GM12878 (cell line): ENCODE data around the gene SULT1A1. TPM values are rescaled to one million over a fixed set of nuclear protein-coding genes. Genes with fewer than 3 reads are reported as not detected.
A peak's percentile ranks its signal among the peaks of the same experiment; 100 is the strongest.
"Not testable (repeated sequence)": the region's sequence is repeated elsewhere in the genome, so short reads cannot be mapped to it uniquely, and the experiment has no call there.

Experiments used
- ATAC-seq: fragments of 200-7000 bp; cut with Tn5 transposase; 3 replicates; pipeline ENCODE4 v1.9.1; 2020; ENCODE audit warnings: mild to moderate bottlenecking, moderate library complexity
- BruUV-seq: library from RNA; stranded (reverse); fragments of 400-500 nt; replicated peaks from 2 replicates; lab custom pipeline; 2021; lab: Mats Ljungman, UMichigan
- CTCF ChIA-PET: fragments of 300-600 bp; sonication (Branson Sonifier 250); formaldehyde crosslinking; extraction: SDS; loops from one replicate; lab custom pipeline; 2021; ENCODE audit warnings: inconsistent platforms; lab: Yijun Ruan, JAX
- POLR2A ChIA-PET: fragments of 350-600 bp; formaldehyde crosslinking; extraction: SDS; loops from one replicate; lab custom pipeline; 2021; ENCODE audit warnings: inconsistent platforms; lab: Charles Lee
- RAD21 ChIA-PET: fragments of 300-600 bp; sonication (Branson Sonifier 250); formaldehyde crosslinking; loops from one replicate; lab custom pipeline; 2023; ENCODE audit warnings: antibody characterized with exemption; ENCODE audit not compliant: unreplicated experiment; lab: Charles Lee
- SMC1A ChIA-PET: fragments of 300-600 bp; sonication (Branson Sonifier 250); formaldehyde crosslinking; loops from one replicate; lab custom pipeline; 2023; ENCODE audit not compliant: unreplicated experiment, uncharacterized antibody; lab: Charles Lee
- DNase-seq: peaks from one replicate; pipeline ENCODE4 v3.0.0-alpha.2; 2011; ENCODE audit warnings: low read depth, low spot score
- FAIRE-seq: peaks from 3 replicates; lab custom pipeline; 2011; peaks lifted over from hg19 to GRCh38; lab: Jason Lieb, UNC
- H2AFZ ChIP-seq: 2 replicates; pipeline ENCODE4 v1.6.0; 2011; ENCODE audit warnings: low read depth, low read length, control low read depth; ENCODE audit not compliant: control insufficient read depth
- H3K27ac ChIP-seq: 2 replicates; pipeline ENCODE4 v1.5.1; 2011; ENCODE audit warnings: control low read depth; ENCODE audit not compliant: control insufficient read depth, insufficient read depth
- H3K27me3 ChIP-seq, 2 experiments: replicated peaks in 1 of 2; 2 replicates each; pipeline versions ENCODE4 v1.6.0 to v1.6.1; 2011; ENCODE audit warnings: low read length in 1 of 2; ENCODE audit not compliant: control insufficient read depth in 2 of 2, insufficient read depth in 2 of 2
- H3K36me3 ChIP-seq, 2 experiments: 2 replicates each; pipeline ENCODE4 v1.5.1; 2011; ENCODE audit warnings: low read length in 1 of 2; ENCODE audit not compliant: control insufficient read depth in 2 of 2, insufficient read depth in 2 of 2
- H3K4me1 ChIP-seq: 2 replicates; pipeline ENCODE4 v1.6.1; 2011; ENCODE audit warnings: mild to moderate bottlenecking, low read length, moderate library complexity, mixed read lengths; ENCODE audit not compliant: control insufficient read depth, insufficient read depth
- H3K4me2 ChIP-seq: 2 replicates; pipeline ENCODE4 v1.6.0; 2011; ENCODE audit warnings: control low read depth; ENCODE audit not compliant: control insufficient read depth, insufficient read depth
- H3K4me3 ChIP-seq: fragments of 200-600 bp; sonication (generic); 2 replicates; pipeline ENCODE4 v1.5.1; 2016
- H3K79me2 ChIP-seq: 2 replicates; pipeline ENCODE4 v1.6.0; 2011; ENCODE audit warnings: low read length; ENCODE audit not compliant: control insufficient read depth, insufficient read depth
- H3K9ac ChIP-seq: 2 replicates; pipeline ENCODE4 v1.8.0; 2011; ENCODE audit warnings: low read length, control low read depth, mixed read lengths; ENCODE audit not compliant: control insufficient read depth, insufficient read depth
- H3K9me3 ChIP-seq: replicated peaks from 3 replicates; pipeline ENCODE4 v1.5.1; 2011; ENCODE audit warnings: mild to moderate bottlenecking, low read length; ENCODE audit not compliant: control insufficient read depth, insufficient read depth
- H4K20me1 ChIP-seq: 2 replicates; pipeline ENCODE4 v1.6.0; 2011; ENCODE audit not compliant: control insufficient read depth, insufficient read depth
- KAT2A ChIP-seq: conservative IDR thresholded peaks from 2 replicates; pipeline ENCODE4 v1.6.1; 2011; ENCODE audit warnings: low read depth, low read length; ENCODE audit not compliant: control insufficient read depth
- NR2F1 ChIP-seq: fragments of 450-650 bp; conservative IDR thresholded peaks from 2 replicates; pipeline ENCODE4 v1.6.1; 2017; ENCODE audit warnings: mild to moderate bottlenecking
- RB1 ChIP-seq: fragments of 450-650 bp; formaldehyde crosslinking; IDR thresholded peaks from 2 replicates; pipeline ENCODE4 v1.6.1; 2017; ENCODE audit warnings: mild to moderate bottlenecking, borderline replicate concordance
- RBBP5 ChIP-seq: fragments of 200-600 bp; sonication (generic); conservative IDR thresholded peaks from 2 replicates; pipeline ENCODE4 v1.6.1; 2016
- TAF1 ChIP-seq: IDR thresholded peaks from 2 replicates; pipeline ENCODE4 v1.6.1; 2011; ENCODE audit warnings: mild to moderate bottlenecking, low read depth, low read length, borderline replicate concordance
- YBX1 ChIP-seq: fragments of 450-650 bp; IDR thresholded peaks from 2 replicates; pipeline ENCODE4 v1.6.1; 2016; ENCODE audit warnings: antibody characterized with exemption
- WGBS: methylation state at CpG from one replicate; pipeline ENCODE4 v1.1.6; 2016; ENCODE audit warnings: low lambda C conversion rate; ENCODE audit not compliant: insufficient replicate concordance, insufficient coverage; ENCODE audit errors: missing lambda C conversion rate; 5-methylcytosine and 5-hydroxymethylcytosine counted together
- in situ Hi-C: fragments of 300-500 bp; cut with MboI; formaldehyde crosslinking; loops from 9 replicates; pipeline ENCODE4 v1.14.3; 2018; ENCODE audit warnings: mixed read lengths
- intact Hi-C: fragments of 100-400 bp; cut with micrococcal nuclease; formaldehyde crosslinking; loops from one replicate; pipeline ENCODE4 v1.14.2; 2022; ENCODE audit not compliant: unreplicated experiment
- polyA plus RNA-seq, 11 experiments: library from polyadenylated mRNA; depleted of rRNA in 4 of 11; unstranded in 6 of 11; stranded (reverse) in 5 of 11; fragments of >200 nt; fragmentation: Nextera tagmentation in 4 of 11; fragmentation: Illumina TruSeq in 1 of 11; extraction: Ambion mirVana in 4 of 11; extraction: Trizol in 1 of 11; gene quantifications; 1 replicate in 1 of 11; 2 replicates in 10 of 11; pipeline versions ENCODE4 v1.2.1 to v1.2.3, GENCODE V29; 2011 to 2016; ENCODE audit warnings: inconsistent platforms in 2 of 11, missing spikeins in 2 of 11, low read depth in 1 of 11
- total RNA-seq, 4 experiments: library from RNA; depleted of rRNA in 3 of 4; stranded (reverse); fragments of >200 nt in 3 of 4; fragmentation: Illumina TruSeq in 1 of 4; extraction: Trizol in 1 of 4; gene quantifications; 2 replicates each; pipeline versions ENCODE4 v1.2.1 to v1.2.3, GENCODE V29; 2013 to 2021
- TF ChIP-seq, protein P1 (sequence below): IDR thresholded peaks from 2 replicates; pipeline ENCODE4 v1.6.1; 2012; ENCODE audit warnings: low read length, inconsistent platforms

SULT1A1 gene
- total and polyA plus RNA-seq, 10 of the 15 experiments (the other 5 are each of a cell fraction or from before 2014, with no cell fraction given) = 0.03 to 1.5 (median 0.76) TPM; not detected in 1

DNA sequence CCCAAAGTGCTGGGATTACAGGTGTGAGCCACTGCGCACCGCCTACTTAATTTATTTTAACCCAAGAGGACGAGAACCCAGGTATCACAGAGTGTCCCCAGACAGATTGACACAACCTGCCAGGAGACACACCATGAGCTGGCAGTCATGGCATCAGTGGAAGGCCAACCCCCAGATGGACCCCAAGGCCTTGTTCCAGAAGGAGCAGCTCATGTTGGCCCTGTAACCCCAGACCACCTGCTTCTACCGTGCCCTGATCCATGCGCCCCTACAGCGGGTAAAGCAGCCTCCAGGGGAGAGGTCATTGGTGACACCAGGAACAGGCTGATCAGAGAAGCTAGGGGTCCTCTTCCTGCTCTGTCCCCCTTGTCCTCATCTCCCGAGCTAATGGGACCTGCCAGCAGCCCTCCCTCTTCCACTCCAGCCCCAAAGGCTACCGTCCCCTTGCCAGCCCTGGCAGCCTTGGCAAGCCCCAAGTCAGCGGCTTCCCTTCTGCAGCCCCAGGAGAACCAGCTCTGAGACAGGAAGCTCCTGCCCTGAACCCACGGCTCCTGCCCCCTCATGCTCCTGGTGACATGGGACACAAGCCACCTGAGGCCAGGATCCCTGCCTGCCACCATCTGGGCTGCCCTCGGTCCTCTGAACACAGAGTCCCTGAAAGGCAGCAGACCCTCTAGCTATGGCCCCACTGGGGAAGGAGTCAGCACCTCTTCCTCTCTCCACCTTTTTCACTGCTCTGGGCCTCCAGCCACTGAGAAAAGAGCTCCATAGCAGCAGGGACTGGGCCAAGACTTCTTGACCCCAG, 6.3 kb downstream of the SULT1A1 start (continued):
- TF ChIP-seq YBX1 = no peak

DNA sequence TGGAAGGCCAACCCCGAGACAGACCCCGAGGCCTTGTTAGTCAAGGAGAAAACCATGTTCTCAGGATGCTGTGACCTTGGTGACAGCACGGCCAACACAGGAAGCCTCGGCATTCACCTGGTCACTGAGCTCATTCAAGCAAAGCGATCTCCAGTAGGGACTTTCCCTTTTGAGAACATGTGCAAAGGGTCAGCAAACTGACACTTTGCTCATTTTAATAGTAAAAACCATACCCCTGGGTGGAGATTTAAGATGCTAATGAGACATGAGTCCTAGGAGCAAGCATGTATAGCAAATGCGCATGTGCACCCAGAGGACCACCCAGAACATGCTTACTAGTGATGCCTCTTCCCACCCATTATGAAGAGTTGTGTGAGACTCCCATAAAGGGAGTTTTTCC, 7.3 kb downstream of the SULT1A1 start:
- Histone ChIP-seq H3K9me3 (no peaks in the 10 kb centered on the region), H4K20me1 (no peaks in the 10 kb centered on the region), H3K79me2 (no peaks in the 10 kb centered on the region), H3K27ac (no peak overlapping the region), H3K4me2 (no peak overlapping the region), H3K4me1 (no peaks in the 10 kb centered on the region), H3K9ac (no peak overlapping the region), H3K27me3 (no peaks in the 10 kb centered on the region; a peak in 1 of 4 replicates), H3K36me3 (no peaks in the 10 kb centered on the region), H3K4me3 (no peak overlapping the region), H2AFZ (no peak overlapping the region)
- peak; percentile 13 for DNase-seq
- in situ Hi-C loops (no loop called here), intact Hi-C loops (no loop called here)
- POLR2A ChIA-PET = no interaction called here
- BruUV-seq = no TSS peak
- TF ChIP-seq TAF1 (no peak), KAT2A (no peak), RB1 (no peak), RBBP5 (no peak), NR2F1 (peak; percentile 49; the same call in 1 of the 2 replicates)
- TF ChIP-seq, protein P1, sequence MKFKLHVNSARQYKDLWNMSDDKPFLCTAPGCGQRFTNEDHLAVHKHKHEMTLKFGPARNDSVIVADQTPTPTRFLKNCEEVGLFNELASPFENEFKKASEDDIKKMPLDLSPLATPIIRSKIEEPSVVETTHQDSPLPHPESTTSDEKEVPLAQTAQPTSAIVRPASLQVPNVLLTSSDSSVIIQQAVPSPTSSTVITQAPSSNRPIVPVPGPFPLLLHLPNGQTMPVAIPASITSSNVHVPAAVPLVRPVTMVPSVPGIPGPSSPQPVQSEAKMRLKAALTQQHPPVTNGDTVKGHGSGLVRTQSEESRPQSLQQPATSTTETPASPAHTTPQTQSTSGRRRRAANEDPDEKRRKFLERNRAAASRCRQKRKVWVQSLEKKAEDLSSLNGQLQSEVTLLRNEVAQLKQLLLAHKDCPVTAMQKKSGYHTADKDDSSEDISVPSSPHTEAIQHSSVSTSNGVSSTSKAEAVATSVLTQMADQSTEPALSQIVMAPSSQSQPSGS = no peak
- RAD21 ChIA-PET = no interaction called here
- CTCF ChIA-PET = interaction anchor here (1.0 kb wide), 1 partner anchor 9 kb away, joined by 5 read pairs; no protein-coding TSS in a partner anchor
- 12% methylated on average over 5 of the region's 6 CpGs for WGBS
- SMC1A ChIA-PET = no interaction called here
- FAIRE-seq = no peak
- ATAC-seq = peak; percentile 62

DNA sequence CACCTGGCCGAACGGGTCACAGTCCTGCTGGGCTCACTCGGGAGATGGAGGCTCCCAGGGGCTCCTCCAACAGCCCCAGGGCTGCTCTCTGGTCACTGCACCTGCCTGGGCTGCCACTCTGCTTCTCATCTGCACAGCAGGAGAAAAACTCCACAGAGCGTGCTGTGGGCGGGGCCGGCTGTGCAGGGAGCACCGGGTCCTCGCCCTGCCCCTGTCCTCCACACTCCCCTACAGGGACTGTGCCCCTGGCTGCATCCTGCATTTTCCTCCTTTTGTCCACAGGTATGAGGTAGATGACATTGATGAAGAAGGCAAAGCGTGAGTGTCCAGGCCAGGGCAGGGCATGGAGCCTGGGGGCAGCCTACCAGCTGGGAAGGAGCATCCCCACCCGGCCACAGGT, 7.8 kb downstream of the SULT1A1 start:
- H3K27me3 ChIP-seq, H3K36me3 ChIP-seq, SMC1A ChIA-PET, H3K4me3 ChIP-seq, H2AFZ ChIP-seq, H3K79me2 ChIP-seq, DNase-seq, BruUV-seq, POLR2A ChIA-PET, H3K9me3 ChIP-seq, H3K27ac ChIP-seq, H3K4me2 ChIP-seq, H3K9ac ChIP-seq, H3K4me1 ChIP-seq, in situ Hi-C loops, H4K20me1 ChIP-seq, RAD21 ChIA-PET, intact Hi-C loops, FAIRE-seq: not testable (repeated sequence)
- CTCF ChIA-PET = interaction anchor here (1.0 kb wide), 1 partner anchor 8 kb away, joined by 5 read pairs; no protein-coding TSS in a partner anchor
- ATAC-seq = peak; percentile 27; the same call in 2 of the 3 replicates
- 13% methylated on average over 5 of the region's 10 CpGs for WGBS

DNA sequence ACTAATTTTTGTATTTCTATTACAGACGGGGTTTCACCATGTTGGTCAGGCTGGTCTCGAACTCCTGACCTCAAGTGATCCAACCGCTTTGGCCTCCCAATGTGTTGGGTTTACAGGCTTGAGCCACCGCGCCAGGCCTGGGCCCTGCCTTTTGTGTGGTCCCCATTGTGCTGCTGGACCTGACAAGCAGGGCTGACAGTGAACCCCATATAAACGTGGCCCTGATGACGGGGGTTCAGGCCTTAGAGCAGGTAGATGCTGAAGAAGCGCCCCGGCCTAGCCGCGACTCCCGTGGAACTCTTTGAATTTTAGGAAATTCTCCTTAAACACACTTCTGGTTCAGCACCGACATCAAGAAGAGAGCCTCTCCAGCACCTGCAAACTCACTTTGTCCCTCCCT, 8.3 kb downstream of the SULT1A1 start:
- in situ Hi-C loops, H3K36me3 ChIP-seq, DNase-seq, RAD21 ChIA-PET, H3K9ac ChIP-seq, CTCF ChIA-PET, BruUV-seq, H3K4me2 ChIP-seq, POLR2A ChIA-PET, SMC1A ChIA-PET, H3K4me3 ChIP-seq, H4K20me1 ChIP-seq, H3K79me2 ChIP-seq, H2AFZ ChIP-seq, FAIRE-seq, ATAC-seq, H3K27me3 ChIP-seq, intact Hi-C loops, H3K4me1 ChIP-seq, H3K9me3 ChIP-seq, H3K27ac ChIP-seq: not testable (repeated sequence)
- WGBS = 68% methylated on average over 12 of the region's 13 CpGs
